Stimulated activated CD4-positive, alpha-beta T cell treated with anti-CD3 and anti-CD28 coated beads, Interleukin-2, amount 100 ng/mL, for 48 hours (primary cell): ENCODE data around the gene ARMC2.

Source experiments
- DNase-seq, 2 donors: peaks; one replicate each; pipeline ENCODE4 v3.0.0-alpha.2; 2020

The ARMC2 gene

DNA sequence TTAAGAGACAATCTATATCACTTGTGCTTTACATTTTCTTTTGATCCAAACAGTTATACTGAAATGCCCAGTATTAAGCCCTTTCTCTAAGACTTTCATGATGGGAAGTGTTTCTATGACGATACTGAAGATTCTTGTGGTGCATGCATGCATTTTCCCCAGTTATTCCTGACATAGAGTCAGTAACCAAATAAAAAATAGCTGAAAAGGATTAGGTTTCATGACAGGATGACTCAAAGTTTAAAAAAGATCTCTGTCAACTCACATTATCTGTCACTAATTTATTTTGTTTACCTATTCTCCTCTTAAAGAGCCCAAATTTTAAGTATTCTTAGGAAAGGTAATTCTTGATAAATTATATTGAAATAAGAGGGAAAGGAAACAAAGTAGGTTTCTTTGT lies 148.0 kb downstream of the ARMC2 start:
- DNase-seq, result no peak

DNA sequence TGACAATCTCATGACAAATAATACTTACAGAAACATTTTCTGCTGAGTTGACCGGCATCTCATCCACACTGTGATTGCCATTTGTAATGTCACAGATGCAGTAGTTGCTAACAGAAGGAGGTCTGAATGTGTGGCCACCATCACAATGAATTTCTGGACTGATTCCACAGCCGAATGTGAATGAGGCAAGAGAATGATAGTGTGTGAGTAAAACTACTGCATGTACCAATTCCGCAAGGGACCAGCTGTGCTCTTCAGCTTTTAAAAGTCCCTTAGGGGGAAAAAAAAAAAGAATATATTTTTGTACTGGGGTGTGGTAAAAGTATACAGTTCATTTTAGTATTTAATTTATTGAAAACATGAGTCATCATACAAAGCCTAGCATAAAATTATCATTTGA lies 150.3 kb downstream of the ARMC2 start:
- no peak for DNase-seq

DNA sequence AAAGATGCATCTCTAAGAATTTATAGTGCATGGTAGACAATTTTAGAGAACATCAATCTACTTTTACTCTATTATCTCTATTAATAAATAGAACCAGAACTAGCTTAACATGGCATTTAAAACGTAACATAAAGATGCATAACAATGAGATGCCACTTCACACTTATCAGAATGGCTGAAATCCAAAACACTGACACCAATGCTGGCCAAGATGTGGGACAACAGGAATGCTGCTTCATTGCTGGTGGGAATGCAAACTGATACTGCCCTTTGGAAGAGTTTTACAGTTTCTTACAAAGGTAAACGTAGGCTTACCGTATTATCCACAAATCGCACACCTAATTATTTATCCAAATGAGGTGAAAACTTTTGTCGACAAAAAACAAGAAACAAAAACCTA lies 151.2 kb downstream of the ARMC2 start:
- no peak for DNase-seq

DNA sequence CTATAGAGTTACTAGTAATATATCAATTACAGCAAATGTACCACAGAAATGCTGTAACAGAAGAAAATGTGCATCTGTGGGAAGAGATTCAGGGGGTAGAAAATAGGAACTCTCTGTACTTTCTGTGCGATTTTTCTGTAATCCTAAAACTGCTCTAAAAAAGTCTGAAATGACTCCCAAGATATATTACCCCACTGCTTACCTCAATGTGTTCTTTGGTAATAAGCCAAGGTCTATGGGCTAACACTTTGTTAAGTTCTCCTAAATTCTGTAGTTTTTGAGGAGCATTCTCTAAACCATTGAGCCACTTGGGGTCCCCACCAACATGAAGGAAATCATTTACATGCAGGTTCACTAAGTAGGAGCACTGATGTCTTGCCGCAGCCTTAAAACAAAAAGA lies 152.1 kb downstream of the ARMC2 start:
- no peak for DNase-seq

DNA sequence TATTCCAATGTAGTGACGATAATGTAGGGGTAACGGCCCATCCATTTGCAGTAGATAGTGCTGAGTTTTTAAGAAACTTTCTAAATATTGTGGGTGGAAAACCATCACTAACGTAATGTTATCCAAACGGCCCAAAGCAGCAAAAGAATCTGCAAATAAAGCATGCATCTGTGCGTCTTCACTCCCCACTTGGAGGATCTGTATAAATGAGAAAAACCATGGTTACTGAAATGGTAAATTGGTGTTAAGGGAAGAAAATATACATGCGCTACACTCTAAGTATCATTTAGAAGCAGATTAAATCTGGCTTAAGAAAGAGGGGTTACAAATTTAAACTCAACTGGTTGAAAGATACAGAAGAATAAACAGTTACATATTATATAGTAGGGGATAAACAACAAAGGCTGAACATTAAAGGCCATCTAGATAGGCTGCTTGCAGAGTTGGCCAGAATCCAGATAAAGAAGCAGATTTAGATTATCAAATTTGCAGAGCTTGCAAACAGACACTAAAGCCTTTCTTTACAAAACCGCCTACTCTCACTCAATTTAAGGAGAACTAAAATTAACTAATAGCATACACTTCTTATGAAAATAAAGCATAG lies 153.2 kb downstream of the ARMC2 start:
- DNase-seq, result no peak

DNA sequence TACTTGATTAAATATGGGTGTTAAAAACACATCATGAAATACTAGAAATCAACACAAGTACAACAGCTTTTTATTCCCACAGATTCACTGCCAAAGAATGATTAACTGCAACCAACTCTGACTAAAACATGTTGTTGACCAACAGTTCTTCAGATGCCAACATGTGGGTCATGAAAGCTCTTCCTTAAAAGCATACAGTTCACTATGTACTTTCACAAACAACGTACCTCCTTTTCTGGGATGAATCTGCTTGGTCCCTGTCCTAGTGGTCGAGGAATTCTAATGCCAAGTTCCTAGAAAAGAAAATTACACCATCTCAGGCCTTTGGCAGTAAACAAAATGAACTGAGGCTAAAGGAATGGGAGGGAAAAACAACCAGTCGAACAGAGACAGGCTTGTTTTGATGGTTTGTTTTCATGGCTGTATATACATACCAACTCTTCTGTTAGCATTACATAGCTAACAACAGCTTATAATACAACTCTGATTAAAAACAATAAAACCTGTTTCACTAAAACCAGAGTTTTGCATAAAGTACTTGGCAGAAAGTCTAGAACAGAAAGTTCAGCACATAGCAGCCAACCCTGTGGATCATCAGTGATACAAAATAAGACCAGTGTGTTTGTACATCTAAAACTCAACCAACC lies 154.0 kb downstream of the ARMC2 start:
- no peak for DNase-seq

DNA sequence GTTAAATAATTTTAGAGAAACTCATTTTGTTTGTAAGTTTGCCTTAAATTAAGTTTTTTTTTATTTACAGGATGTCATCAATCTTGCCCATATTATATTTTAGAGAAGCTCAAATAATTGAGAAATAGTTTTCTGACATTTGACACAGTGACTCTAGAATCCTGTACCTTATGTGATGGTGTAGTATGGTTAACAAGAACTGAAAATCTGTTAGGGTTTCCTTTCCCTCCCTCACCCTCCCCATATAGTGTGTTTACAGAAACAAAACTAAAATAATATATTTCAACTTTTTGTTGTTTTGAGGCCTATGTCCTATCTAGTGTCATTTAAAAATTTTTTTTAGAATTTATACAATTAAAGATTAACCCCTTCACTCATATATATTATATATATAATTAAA lies 154.7 kb downstream of the ARMC2 start:
- no peak for DNase-seq

DNA sequence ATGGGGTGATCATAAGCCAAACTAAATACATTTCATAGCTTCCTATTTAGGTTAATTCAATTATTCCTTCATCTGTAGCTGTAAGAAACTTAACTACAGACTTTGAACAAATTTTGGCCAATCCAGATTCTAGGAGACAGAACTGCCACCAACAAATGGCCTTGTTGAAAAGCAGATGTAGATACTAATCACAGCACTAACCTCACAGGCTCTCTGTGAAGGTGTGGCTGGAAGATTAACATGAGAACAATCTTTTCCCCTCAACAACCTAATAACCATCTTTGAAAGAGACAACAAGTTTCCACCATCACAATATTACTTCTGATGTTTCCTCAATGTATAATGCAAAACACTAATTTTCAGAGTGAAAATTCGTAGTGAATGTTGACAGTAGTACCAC lies 158.6 kb downstream of the ARMC2 start:
- DNase-seq, result no peak

DNA sequence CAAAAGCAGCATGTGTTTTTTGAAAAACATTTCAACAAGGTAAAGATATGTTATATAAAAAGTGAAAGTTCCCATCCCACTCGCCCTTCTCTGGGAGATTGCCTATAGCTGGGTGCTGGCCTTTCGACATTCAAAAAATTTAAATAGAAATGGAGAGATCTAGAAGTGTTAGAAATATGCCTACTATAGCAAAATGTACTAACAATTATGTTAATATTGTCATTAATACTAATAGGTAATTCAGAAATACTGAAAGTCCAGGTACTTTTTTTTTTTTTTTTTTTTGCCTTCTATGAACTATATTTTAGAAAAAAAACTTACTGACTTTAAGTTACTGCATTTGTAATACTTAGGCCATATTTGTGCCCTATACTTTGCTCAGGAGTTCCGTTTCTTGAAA lies 159.3 kb downstream of the ARMC2 start:
- no peak for DNase-seq

DNA sequence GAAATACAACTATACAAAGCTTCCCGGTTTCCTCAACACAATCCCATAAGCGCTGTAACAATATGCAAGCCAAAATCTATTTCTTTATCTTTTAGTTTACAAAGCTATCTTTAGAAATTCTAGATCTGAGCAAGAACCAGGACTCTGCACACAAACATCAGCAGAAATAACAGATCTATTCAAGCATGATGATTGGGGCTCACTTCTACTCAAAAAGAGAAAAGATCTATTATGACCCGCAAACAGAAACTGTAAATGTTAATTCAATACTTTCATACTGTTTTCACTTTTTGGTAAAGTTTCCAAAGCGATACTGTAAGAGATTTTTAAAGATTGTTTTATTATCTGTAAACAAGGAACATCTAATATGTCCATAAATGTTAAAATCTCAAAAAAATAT lies 159.8 kb downstream of the ARMC2 start:
- no peak for DNase-seq

DNA sequence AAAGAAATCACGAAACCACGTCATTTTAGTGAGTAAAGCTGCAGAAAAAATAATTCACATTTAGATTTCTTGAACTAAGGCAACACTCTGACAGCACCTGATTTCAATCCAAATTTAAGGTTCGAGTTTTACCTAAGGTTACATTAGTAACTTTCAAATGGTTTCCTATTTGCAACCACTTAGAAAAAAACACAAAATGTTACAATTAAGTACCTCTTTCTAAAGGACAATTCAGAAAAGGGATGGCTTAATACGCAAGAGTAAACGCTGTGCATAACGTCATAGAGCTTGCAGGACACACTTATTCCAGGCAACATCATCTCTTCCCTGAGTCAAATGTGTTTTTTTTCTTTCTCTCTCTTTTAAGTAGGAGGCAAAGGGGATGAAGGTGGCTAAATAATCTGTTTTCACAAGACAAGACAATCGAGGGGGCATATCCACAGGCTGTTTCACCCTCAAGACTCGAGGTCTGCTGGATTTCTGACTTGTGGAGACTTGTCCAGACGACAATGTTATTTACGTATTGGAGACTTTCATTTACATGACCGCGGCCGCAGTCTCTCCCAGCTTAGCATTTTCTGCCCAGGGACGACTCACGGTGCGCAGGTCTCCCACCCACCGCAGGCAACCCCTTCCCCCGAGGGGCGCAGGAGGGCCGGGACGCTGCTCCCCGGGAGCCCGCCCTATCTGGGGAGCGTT lies 160.5 kb downstream of the ARMC2 start:
- peak; percentile 3 to 5 for DNase-seq

DNA sequence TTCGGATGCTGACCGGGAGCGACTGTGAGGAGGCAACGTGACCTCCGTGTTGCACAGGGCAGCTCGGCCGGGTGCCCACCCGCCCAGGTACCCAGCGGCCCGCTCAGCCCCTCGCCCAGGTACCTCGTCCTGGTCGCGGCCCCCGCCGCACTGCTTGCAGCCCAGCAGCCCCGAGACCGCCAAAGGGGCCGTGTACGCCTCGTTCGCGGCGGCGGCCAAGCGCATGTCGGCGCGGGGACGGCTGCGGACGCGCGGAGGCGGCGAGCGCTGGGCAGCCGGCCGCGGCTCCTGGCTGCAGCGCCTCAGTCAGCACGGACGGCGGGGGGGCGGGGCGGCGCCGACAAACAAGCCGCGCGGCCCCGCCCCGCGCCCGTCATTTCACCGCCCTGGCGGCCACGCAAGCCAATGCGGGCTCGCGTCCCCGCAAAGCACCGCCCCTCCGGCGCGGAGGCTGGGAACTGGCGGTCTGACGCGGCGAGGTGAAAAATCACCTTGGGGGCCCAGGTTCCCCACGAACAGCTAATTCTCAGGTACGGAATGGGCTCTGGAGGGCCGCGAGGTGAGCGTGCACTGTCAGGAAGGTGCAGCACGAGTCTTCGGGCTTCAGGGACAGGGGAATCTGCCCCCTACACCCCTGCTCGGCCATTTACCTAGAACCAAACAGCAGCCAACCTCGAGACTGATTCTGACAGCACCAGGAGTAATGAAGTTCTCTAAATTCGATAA lies 161.2 kb downstream of the ARMC2 start:
- peak; percentile 85 to 90 for DNase-seq

DNA sequence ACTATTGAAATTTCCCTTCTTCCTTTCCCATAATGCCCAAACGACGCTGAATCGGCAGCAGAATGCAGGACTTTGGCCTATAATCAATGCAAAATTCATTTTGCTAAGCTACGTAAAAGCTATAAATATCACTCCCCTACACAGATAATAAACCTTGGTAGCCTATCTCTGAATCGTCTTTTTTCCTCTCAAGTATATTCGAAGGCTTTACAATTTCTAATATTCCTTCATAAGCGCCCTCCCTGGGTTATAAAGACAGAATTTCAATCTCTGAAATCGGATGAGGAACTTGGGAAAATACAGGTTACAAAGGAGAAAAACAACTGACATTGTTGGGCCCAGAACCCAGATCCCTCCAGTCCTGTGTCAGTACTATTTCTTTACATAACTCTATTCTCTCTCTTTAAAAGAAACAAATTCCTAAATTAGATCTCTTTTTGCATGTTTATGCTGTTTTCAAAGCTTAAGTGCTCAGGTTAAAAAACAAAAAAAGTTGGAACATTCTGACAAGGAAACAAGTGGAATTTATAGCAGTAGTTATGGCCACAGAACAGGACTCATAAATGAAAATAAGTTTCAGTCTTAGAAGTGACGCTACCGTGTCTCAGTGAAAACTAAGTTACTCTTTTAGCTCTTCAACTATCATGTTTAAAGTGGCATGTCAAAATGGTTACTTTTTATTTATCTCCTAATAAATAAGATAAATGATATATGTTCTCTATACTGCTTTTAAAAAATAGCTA lies 161.9 kb downstream of the ARMC2 start:
- DNase-seq, result no peak

DNA sequence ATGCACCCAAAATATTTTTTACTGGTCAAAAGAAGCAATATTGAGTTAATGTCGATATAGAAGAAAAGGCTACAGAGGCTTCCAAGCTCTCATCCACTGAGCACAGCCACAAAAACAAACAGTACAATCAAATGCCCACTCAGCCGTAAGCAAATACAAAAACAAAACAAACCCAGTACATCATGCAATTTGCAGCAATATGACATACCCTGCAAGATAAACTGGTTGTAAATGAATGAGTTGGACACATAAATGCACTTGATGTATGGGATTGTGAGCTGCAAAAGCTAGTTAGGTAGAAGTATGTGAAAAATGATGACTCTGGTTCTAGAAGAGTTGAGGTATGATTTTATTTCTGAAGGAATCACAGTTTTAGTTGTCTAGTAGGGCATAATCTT lies 162.5 kb downstream of the ARMC2 start:
- DNase-seq, result no peak

DNA sequence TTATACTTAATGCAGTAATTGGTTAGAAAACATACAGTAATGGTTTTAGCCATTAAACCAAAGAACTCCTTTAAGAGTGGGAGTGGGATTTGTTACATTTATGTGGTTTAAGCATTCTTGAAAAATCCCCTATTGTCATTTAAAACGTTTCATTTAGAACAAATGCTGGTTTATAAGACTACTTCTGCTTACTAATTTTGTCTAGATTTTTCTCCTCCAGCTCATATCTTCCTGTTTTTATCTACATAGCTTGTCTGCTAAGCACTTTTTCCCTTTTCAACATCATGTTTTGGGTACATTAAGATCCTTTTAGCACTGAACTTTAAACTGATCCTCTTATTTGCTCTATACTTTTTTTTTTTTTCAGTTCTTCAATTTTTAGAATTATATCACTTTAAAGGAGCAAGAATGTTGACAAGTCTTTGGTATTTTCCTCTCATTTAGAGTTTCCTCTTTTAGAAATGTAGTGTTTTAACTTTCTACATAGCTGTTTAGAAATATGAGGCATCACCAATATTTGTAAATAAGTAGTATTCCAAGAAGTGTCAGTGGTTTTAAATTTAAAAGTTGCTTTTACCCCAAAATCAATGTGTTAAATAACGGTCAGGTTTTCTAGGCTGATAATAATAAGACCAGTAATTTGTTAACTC lies 165.6 kb downstream of the ARMC2 start:
- DNase-seq, result no peak

DNA sequence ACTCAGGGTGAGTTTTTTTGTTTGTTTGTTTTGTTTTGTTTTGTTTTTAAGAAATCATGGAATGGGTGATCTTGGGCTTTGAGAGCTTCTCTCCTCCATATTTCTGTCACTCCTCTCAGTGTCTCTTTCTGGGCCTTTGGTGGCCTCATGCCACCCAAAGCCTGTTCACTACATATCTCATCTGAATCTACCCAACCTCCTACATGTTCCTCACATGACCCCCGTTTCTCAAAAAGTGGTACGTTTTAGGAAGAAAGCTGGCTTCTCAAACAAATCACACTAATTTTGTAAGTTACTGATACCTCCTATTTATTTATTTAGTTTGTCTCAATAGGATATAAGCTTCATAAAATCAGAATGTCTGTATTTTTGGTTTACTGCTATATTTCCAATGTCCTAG lies 166.4 kb downstream of the ARMC2 start:
- no peak for DNase-seq

DNA sequence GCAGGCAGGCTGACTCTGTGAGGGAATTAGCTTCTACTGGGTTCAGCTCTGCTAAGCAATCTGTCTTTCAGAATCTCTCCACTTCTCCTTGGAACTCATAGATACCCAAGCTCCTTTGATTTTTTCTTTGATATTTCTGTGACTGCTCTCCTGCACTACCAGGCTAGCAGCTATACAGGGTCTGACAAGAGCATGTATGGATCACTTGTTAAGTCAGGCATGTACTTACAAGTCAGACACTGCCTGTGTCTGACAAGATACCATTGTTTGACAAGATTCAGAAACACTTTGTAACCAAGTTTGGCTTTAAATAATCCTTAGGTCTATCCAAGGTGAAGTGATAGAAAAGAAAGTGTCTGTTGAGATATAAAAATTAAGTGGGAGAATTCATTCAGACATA lies 167.0 kb downstream of the ARMC2 start:
- DNase-seq, result no peak

DNA sequence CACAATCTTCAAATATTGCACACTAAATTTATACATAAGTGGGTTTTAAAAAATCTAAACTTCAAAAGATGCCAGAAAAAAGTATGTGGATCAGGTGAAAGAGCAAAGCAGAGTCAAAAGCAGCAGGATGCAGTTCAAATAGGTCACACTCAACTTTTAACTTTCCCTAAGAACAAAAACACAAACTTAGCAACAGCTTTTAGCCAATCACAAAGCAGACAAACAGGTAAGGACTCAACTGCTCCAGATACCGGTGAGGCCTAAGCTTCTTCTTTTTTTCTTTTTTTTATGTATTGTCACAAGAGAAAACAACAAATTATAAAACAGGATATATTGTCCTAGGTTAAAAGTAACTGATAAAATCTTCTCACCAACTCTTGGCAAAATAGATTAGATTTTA lies 171.7 kb downstream of the ARMC2 start:
- no peak for DNase-seq

DNA sequence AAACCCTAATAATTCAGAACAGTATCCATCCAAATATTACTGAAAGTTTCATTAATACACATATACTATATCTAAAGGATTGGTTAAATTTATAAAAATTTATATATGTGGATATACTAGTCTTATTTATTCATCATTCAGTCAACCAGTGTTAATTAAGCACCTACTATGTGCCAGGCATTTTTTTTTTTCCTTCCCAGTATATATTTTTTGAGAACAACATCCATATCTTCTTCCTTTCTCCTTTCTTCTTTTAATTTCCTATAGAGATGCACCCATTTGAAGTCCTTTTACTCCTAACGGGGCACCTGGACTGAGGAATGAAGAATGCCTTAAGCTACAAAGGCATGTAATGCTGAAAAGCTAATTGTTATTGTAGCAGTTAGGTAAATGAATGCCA lies 173.6 kb downstream of the ARMC2 start:
- DNase-seq, result no peak

DNA sequence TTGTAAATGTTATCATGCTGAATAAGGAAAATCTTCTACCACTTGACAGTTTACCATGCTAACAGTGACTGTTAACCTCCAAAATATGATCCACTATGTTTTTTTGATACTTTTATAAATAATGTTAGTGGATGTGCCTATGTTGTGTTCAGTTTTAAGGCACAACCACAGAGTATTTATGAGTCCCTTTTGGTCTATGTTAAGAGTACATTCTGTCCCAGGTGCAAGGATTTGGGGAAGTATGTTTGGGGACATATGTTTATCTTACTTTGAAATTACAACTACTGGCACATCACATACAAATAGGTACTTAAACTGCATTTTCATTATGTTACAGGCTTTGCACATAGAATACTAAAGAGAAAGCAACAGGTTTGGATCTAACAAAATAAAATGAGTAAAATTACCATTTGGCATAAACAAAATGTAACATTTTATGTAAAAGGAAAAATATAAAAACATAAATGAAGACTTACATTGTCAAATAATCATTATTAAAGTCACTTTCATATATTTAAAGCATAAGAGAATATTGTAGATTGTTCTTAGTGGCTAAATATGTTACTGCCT lies 175.2 kb downstream of the ARMC2 start:
- DNase-seq, result no peak
